ENCODE results near the gene OR2A25.

Gene OR2A25

DNA sequence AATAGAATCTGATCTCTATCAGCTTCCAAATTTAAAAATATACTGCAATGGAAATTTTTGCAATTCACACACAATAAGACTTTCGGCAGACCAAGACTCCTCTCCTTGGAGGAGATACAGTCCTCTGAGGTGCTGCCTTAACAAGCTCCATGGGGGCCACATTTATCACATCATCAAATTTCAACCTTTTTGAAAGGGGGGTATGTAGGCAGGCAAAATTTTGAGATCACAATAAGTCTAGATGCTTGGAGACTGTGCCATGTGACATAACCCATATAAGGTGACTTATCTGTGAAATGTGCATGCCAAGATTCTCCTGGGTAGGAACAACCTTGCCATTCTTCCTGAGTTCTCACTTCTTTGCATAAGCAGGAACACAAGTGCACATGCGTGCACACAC is 16.4 kb downstream of the OR2A25 start, which contains the start of gene OR2A12:
Gene OR2A12 (plus strand): TSS at position 301 of the 400 bp plus-strand sequence. CDS start 8,830 bp downstream, outside the sequence.
- no peak within 1 kb of the TSS for H3K4me3 ChIP-seq (ENCODE audit: low read length)
- H3K27ac ChIP-seq (ENCODE audit: low read length) = no peak within 1 kb of the TSS
- H3K9ac ChIP-seq (ENCODE audit: low read length) = no peak within 1 kb of the TSS
- no peaks in the 10 kb centered on the region for H3K9me3 ChIP-seq (ENCODE audit: control insufficient read depth, low read depth, low read length)
- no peaks in the 10 kb centered on the region for H3K36me3 ChIP-seq (ENCODE audit: control insufficient read depth, low read depth, low read length)
- H3K27me3 ChIP-seq (ENCODE audit: control insufficient read depth, insufficient read depth, low read length) = no peaks in the 10 kb centered on the region
- H3K4me1 ChIP-seq (ENCODE audit: control insufficient read depth, low read depth, low read length) = no peaks in the 10 kb centered on the region

GRCh38 chr7:144086730-144087129 is 17.1 kb downstream of the OR2A25 start:
- no peaks in the 10 kb centered on the region for H3K4me1 ChIP-seq (ENCODE audit: control insufficient read depth, low read depth, low read length)
- no peaks in the 10 kb centered on the region for H3K36me3 ChIP-seq (ENCODE audit: control insufficient read depth, low read depth, low read length)
- H3K4me3 ChIP-seq (ENCODE audit: low read length) = no peak overlapping the region
- no peaks in the 10 kb centered on the region for H3K27me3 ChIP-seq (ENCODE audit: control insufficient read depth, insufficient read depth, low read length)
- no peaks in the 10 kb centered on the region for H3K9me3 ChIP-seq (ENCODE audit: control insufficient read depth, low read depth, low read length)
- H3K27ac ChIP-seq (ENCODE audit: low read length) = no peak overlapping the region
- no peak overlapping the region for H3K9ac ChIP-seq (ENCODE audit: low read length)

DNA sequence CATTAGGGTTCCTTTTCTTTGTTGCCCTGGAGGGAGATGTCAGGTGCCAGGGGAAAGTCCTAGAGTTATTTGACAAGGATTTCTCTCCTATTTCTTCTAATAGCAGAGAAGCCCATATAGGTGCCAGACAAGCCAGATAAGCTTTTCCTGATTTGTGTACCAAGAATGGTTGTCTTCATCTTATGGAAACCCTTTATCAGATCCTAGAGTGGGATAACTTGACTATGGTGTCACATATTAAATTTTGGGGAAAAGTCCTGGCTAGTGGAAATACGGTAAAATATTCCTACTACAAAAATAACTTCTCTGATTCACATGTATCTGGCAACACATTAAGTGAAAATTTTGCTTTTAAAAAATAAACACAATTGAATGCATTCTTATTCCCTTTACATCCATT is 17.6 kb downstream of the OR2A25 start:
- no peak overlapping the region for H3K4me3 ChIP-seq (ENCODE audit: low read length)
- H3K9me3 ChIP-seq (ENCODE audit: control insufficient read depth, low read depth, low read length) = no peaks in the 10 kb centered on the region
- H3K27ac ChIP-seq (ENCODE audit: low read length) = no peak overlapping the region
- no peaks in the 10 kb centered on the region for H3K27me3 ChIP-seq (ENCODE audit: control insufficient read depth, insufficient read depth, low read length)
- no peak overlapping the region for H3K9ac ChIP-seq (ENCODE audit: low read length)
- no peaks in the 10 kb centered on the region for H3K36me3 ChIP-seq (ENCODE audit: control insufficient read depth, low read depth, low read length)
- H3K4me1 ChIP-seq (ENCODE audit: control insufficient read depth, low read depth, low read length) = no peaks in the 10 kb centered on the region

GRCh38 chr7:144090667-144091066 is 21.1 kb downstream of the OR2A25 start:
- Histone ChIP-seq H3K36me3 (ENCODE audit: control insufficient read depth, low read depth, low read length) (no peaks in the 10 kb centered on the region), H3K27ac (ENCODE audit: low read length) (no peak overlapping the region), H3K9ac (ENCODE audit: low read length) (no peak overlapping the region), H3K9me3 (ENCODE audit: control insufficient read depth, low read depth, low read length) (no peaks in the 10 kb centered on the region), H3K27me3 (ENCODE audit: control insufficient read depth, insufficient read depth, low read length) (no peaks in the 10 kb centered on the region), H3K4me1 (ENCODE audit: control insufficient read depth, low read depth, low read length) (no peaks in the 10 kb centered on the region), H3K4me3 (ENCODE audit: low read length) (no peak overlapping the region)

DNA sequence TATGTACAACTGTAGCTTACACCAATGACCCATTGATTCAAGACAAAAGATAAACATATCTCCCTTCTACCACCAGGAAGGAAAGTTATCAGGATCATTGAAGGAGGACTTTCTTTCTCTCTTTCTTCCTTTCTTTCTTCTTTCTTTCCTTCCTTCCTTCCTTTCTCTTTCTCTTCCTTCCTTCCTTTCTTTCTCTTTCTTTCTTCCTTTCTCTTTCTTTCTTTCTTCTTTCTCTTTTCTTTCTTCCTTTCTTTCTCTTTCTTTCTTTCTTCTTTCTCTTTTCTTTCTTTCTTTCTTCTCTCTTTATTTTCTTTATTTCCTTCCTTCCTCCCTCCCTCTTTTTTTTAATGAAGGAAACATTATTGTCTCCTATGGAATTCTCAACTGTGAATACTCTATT is 29.2 kb downstream of the OR2A25 start:
- H3K9me3 ChIP-seq (ENCODE audit: control insufficient read depth, low read depth, low read length) = no peaks in the 10 kb centered on the region
- no peak overlapping the region for H3K4me3 ChIP-seq (ENCODE audit: low read length)
- no peaks in the 10 kb centered on the region for H3K4me1 ChIP-seq (ENCODE audit: control insufficient read depth, low read depth, low read length)
- H3K27ac ChIP-seq (ENCODE audit: low read length) = no peak overlapping the region
- no peaks in the 10 kb centered on the region for H3K27me3 ChIP-seq (ENCODE audit: control insufficient read depth, insufficient read depth, low read length)
- H3K9ac ChIP-seq (ENCODE audit: low read length) = no peak overlapping the region
- H3K36me3 ChIP-seq (ENCODE audit: control insufficient read depth, low read depth, low read length) = no peaks in the 10 kb centered on the region

DNA sequence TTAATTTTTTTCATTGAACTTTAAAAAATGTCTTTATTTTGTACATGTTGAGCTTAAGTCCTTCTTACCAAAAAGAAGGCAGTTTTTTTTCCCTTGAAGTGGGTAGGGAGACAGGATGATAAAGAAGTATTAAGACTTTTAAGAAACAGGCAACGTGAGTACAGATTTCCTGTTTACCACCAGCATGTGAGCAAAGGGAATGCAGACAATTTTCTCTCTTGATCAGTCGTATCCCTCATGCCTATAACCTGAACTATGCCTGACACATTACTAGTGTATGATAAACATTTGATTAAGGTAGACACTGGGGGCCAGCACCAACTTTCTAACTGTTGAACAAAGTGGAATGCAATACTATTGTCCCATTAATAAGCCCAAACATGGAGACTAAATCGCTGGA is 31.0 kb downstream of the OR2A25 start:
- Histone ChIP-seq H3K9me3 (ENCODE audit: control insufficient read depth, low read depth, low read length) (no peaks in the 10 kb centered on the region), H3K36me3 (ENCODE audit: control insufficient read depth, low read depth, low read length) (no peaks in the 10 kb centered on the region), H3K4me1 (ENCODE audit: control insufficient read depth, low read depth, low read length) (no peaks in the 10 kb centered on the region), H3K27me3 (ENCODE audit: control insufficient read depth, insufficient read depth, low read length) (no peaks in the 10 kb centered on the region), H3K4me3 (ENCODE audit: low read length) (no peak overlapping the region), H3K27ac (ENCODE audit: low read length) (no peak overlapping the region), H3K9ac (ENCODE audit: low read length) (no peak overlapping the region)

- no peak overlapping the region for H3K9ac ChIP-seq (ENCODE audit: low read length)
- no peak overlapping the region for H3K4me3 ChIP-seq (ENCODE audit: low read length)
- H3K36me3 ChIP-seq (ENCODE audit: control insufficient read depth, low read depth, low read length) = no peaks in the 10 kb centered on the region
- no peaks in the 10 kb centered on the region for H3K27me3 ChIP-seq (ENCODE audit: control insufficient read depth, insufficient read depth, low read length)
- H3K9me3 ChIP-seq (ENCODE audit: control insufficient read depth, low read depth, low read length) = no peaks in the 10 kb centered on the region
- H3K27ac ChIP-seq (ENCODE audit: low read length) = no peak overlapping the region
- H3K4me1 ChIP-seq (ENCODE audit: control insufficient read depth, low read depth, low read length) = no peaks in the 10 kb centered on the region
Measured at GRCh38 chr7:144102041-144102440, 32.4 kb downstream of the OR2A25 start.

- Histone ChIP-seq H3K4me1 (ENCODE audit: control insufficient read depth, low read depth, low read length) (no peaks in the 10 kb centered on the region), H3K9me3 (ENCODE audit: control insufficient read depth, low read depth, low read length) (no peaks in the 10 kb centered on the region), H3K27ac (ENCODE audit: low read length) (no peak overlapping the region), H3K36me3 (ENCODE audit: control insufficient read depth, low read depth, low read length) (no peaks in the 10 kb centered on the region), H3K4me3 (ENCODE audit: low read length) (no peak overlapping the region), H3K9ac (ENCODE audit: low read length) (no peak overlapping the region), H3K27me3 (ENCODE audit: control insufficient read depth, insufficient read depth, low read length) (no peaks in the 10 kb centered on the region)
Measured at GRCh38 chr7:144105211-144105610, 35.6 kb downstream of the OR2A25 start.

DNA sequence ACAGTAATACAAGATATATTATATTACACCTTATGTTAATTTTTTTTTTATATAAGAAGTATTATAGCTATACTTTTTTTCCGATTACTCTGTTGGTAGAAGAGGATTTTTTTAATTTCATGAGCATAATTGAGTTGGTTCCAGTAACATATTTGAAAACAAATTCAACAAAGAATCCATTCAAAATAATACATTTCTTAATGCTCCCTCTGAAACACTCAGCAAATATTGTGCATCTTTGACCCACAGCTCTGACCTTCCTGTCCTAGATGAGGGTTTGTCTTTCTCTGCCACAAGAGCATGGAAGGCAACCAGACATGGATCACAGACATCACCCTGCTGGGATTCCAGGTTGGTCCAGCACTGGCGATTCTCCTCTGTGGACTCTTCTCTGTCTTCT is 39.7 kb downstream of the OR2A25 start, which contains the start of gene OR2A2:
Gene OR2A2 (plus strand): TSS at position 301 of the 400 bp plus-strand sequence. CDS start 0 bp downstream, at position 301.
- Histone ChIP-seq H3K36me3 (ENCODE audit: control insufficient read depth, low read depth, low read length) (no peaks in the 10 kb centered on the region), H3K9ac (ENCODE audit: low read length) (no peak within 1 kb of the TSS), H3K27me3 (ENCODE audit: control insufficient read depth, insufficient read depth, low read length) (no peaks in the 10 kb centered on the region), H3K4me3 (ENCODE audit: low read length) (no peak within 1 kb of the TSS), H3K9me3 (ENCODE audit: control insufficient read depth, low read depth, low read length) (no peaks in the 10 kb centered on the region), H3K4me1 (ENCODE audit: control insufficient read depth, low read depth, low read length) (no peaks in the 10 kb centered on the region), H3K27ac (ENCODE audit: low read length) (no peak within 1 kb of the TSS)

DNA sequence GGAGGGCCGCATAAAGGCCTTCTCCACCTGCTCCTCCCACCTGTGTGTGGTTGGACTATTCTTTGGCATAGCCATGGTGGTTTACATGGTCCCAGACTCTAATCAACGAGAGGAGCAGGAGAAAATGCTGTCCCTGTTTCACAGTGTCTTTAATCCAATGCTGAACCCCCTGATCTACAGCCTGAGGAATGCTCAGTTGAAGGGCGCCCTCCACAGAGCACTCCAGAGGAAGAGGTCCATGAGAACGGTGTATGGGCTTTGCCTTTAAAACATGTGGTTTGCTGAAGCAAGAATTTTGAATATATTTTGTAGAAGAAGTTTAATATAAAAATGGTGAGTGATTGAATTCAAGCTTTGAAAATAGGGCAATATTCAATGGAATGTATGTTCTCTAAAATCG is 40.7 kb downstream of the OR2A25 start:
- Histone ChIP-seq H3K4me3 (ENCODE audit: low read length) (no peak overlapping the region), H3K4me1 (ENCODE audit: control insufficient read depth, low read depth, low read length) (no peaks in the 10 kb centered on the region), H3K9ac (ENCODE audit: low read length) (no peak overlapping the region), H3K27ac (ENCODE audit: low read length) (no peak overlapping the region), H3K27me3 (ENCODE audit: control insufficient read depth, insufficient read depth, low read length) (no peaks in the 10 kb centered on the region), H3K36me3 (ENCODE audit: control insufficient read depth, low read depth, low read length) (no peaks in the 10 kb centered on the region), H3K9me3 (ENCODE audit: control insufficient read depth, low read depth, low read length) (no peaks in the 10 kb centered on the region)

DNA sequence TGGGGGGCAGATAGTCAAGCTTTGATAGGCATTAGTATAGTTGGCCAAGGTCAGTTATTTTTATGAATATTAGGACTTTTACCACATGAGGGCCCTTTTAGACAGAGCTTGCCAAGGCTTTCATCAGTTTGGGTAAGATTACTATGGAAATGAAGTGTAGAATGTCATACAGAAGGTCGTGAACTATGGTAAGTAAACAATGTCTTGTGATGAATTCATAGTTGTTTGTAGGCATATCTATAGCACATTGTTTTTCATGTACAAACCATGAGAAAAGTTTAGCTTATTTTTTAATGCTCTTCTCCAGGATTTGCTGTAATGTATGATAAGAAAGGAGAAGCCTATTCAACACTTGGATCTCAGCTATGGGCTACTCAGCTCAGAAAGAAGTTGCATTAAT is 44.0 kb downstream of the OR2A25 start:
- H3K9me3 ChIP-seq (ENCODE audit: control insufficient read depth, low read depth, low read length) = no peaks in the 10 kb centered on the region
- H3K9ac ChIP-seq (ENCODE audit: low read length) = no peak overlapping the region
- H3K36me3 ChIP-seq (ENCODE audit: control insufficient read depth, low read depth, low read length) = no peaks in the 10 kb centered on the region
- no peaks in the 10 kb centered on the region for H3K4me1 ChIP-seq (ENCODE audit: control insufficient read depth, low read depth, low read length)
- H3K27ac ChIP-seq (ENCODE audit: low read length) = no peak overlapping the region
- H3K27me3 ChIP-seq (ENCODE audit: control insufficient read depth, insufficient read depth, low read length) = no peaks in the 10 kb centered on the region
- no peak overlapping the region for H3K4me3 ChIP-seq (ENCODE audit: low read length)

DNA sequence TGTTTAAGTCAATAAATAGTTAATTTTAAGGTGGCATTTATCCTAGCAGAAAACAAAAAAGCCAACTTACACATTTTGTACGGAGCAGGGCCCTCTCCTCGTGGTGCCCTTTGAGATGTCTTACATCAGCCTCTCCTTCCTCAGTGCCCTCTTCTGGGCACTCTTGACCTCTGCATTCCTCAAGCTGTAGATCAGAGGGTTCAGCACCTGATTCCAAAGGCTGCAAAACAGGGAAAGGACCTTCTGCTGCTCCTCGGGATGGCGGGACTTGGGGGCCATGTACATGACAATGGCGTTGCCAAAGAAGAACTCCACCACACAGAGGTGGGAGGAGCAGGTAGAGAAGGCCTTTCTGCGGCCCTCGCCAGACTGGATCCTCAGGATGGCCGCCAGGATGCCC is 48.7 kb downstream of the OR2A25 start:
- no peak overlapping the region for H3K4me3 ChIP-seq (ENCODE audit: low read length)

More for the DNA sequence above, 48.7 kb downstream of the OR2A25 start:
- Histone ChIP-seq H3K36me3 (ENCODE audit: control insufficient read depth, low read depth, low read length) (no peaks in the 10 kb centered on the region), H3K27me3 (ENCODE audit: control insufficient read depth, insufficient read depth, low read length) (no peaks in the 10 kb centered on the region), H3K4me1 (ENCODE audit: control insufficient read depth, low read depth, low read length) (no peaks in the 10 kb centered on the region), H3K9ac (ENCODE audit: low read length) (no peak overlapping the region), H3K9me3 (ENCODE audit: control insufficient read depth, low read depth, low read length) (no peaks in the 10 kb centered on the region), H3K27ac (ENCODE audit: low read length) (no peak overlapping the region)
